22Rv1 (cell line): ENCODE data around the gene ACTN3.

ENCODE experiments used
- H3K27ac ChIP-seq: fragments of 450-650 bp; 2 replicates; pipeline ENCODE4 v1.5.1; 2017
- CTCF ChIP-seq: fragments of 450-650 bp; IDR thresholded peaks from 2 replicates; pipeline ENCODE4 v1.5.1; 2017; ENCODE audit warnings: mild to moderate bottlenecking
- ZFX ChIP-seq: fragments of 450-650 bp; IDR thresholded peaks from 2 replicates; pipeline ENCODE4 v1.6.1; 2017; ENCODE audit warnings: antibody characterized with exemption, borderline replicate concordance

Gene ACTN3

GRCh38 chr11:66523611-66524010 is 23.1 kb upstream of the ACTN3 start:
- no peak overlapping the region for H3K27ac ChIP-seq
- TF ChIP-seq ZFX (no peak), CTCF (no peak)

DNA sequence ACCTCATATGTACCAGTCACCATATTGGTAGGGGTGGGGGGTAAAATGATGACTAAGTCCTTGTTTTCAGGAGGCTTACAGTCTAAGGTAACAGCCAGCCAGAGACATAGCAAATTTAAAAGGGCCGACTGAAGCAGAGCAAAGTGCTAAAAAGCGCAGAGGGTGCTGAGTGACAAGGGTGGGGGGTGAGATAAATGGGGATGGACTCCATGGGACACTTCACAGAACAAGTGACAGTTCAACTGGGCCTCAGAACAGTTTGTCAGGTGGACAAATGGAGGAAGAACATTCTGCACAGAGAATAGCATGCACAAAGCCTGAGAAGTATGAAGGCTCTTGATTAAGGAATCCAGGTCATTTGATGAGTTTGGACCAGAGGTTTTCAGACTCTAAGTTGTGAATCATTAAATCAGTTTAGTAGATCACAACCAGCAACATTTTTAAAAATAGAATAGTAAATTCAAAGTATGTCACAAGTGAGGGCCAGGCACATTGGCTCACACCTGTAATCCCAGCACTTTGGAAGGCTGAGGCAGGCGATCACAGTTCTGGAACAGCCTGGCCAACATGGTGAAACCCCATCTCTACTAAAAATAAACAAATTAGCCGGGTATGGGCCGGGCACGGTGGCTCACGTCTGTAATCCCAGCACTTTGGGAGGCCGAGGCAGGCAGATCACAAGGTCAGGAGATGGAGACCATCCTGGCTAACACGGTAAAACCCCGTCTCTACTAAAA is 22.2 kb upstream of the ACTN3 start:
- TF ChIP-seq CTCF: no peak
- TF ChIP-seq ZFX: no peak
- H3K27ac ChIP-seq: no peak overlapping the region

GRCh38 chr11:66529069-66529468 is 17.6 kb upstream of the ACTN3 start:
- no peak overlapping the region for H3K27ac ChIP-seq
- TF ChIP-seq ZFX (no peak), CTCF (no peak)

GRCh38 chr11:66529655-66530054 is 17.0 kb upstream of the ACTN3 start:
- TF ChIP-seq ZFX (no peak), CTCF (no peak)
- H3K27ac ChIP-seq: no peak overlapping the region

DNA sequence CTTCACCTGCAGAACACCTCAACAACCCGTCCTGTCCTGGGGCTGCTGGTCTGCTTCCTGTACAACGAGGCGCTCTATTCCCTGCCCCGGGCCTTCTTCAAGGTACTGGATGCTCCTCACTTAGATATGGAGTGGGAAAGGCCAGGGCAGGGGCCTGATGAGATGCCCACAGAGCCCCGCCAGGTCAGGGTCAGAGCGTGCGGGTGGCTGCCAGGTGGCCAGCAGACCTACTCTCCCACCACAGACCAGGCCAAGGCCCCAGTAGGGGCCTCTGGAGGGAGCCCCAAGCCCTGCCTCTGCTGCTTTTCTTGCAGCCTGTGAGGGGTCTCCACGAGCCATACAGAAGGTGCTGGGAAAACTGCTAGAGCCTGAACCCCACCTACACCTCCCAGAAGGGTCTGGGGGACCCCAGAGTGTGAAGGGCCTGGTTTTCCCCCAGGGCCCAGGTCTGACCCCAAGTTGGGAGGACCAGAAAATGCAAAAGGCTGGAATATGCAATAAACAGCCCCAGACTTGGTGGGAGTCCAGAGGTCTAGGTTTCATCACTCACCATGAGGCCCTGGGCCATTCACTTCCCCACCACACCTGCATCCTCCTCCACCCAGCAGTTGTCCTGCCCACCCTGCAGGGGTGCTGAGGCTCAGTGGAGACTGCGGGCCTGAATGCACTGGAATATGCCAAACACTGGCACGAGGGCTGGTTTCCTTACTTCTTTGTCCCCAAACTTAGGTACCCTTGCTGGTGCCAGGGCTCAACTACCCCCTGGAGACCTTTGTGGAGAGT is 15.6 kb upstream of the ACTN3 start:
- no peak for TF ChIP-seq CTCF
- TF ChIP-seq ZFX: no peak
- H3K27ac ChIP-seq: no peak overlapping the region

DNA sequence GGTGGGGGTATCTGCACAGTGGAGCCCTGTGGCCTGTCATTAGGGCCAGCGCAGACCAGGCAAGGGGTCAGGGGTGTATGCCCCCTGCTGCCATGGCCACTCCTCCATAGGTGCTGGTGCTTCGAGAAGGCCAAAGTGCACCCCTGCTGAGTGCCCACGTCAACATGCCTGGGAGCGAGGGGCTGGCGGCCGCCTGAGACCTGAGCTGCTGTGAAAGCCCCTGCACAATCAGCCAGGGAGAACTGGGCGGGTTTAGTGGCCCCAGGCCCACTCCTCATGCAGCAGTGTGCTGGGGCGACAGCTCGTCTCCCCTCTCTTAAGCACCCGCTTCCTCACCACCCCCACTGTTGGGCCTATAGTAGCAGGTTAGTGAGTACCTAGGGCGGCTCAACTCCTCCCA is 14.9 kb upstream of the ACTN3 start:
- no peak overlapping the region for H3K27ac ChIP-seq
- TF ChIP-seq ZFX: no peak
- no peak for TF ChIP-seq CTCF

- no peak overlapping the region for H3K27ac ChIP-seq
- no peak for TF ChIP-seq CTCF
- no peak for TF ChIP-seq ZFX
These were observed 13.9 kb upstream of the ACTN3 start for GRCh38 chr11:66532784-66533183.
